A549 (cell line): Measurements from ENCODE around the gene NLGN2. TPM values are rescaled to one million over a fixed set of nuclear protein-coding genes. Genes with fewer than 3 reads are reported as not detected.

ENCODE experiments used
- ATAC-seq, 2 experiments: fragments of 200-7000 bp in 1 of 2; fragments of >200 bp in 1 of 2; cut with Nextera tagmentation in 1 of 2; cut with Tn5 transposase in 1 of 2; 3 replicates each; pipeline versions ENCODE4 v1.8.0 to v1.9.1; 2018 to 2020; ENCODE audit warnings: mild to moderate bottlenecking in 1 of 2, moderate library complexity in 1 of 2
- CTCF ChIA-PET: fragments of 300-600 bp; sonication (Branson Sonifier 250); formaldehyde crosslinking; extraction: SDS; loops from one replicate; lab custom pipeline; 2021; ENCODE audit warnings: antibody characterized with exemption, inconsistent platforms; lab: Yijun Ruan, JAX
- POLR2A ChIA-PET: fragments of 350-600 bp; formaldehyde crosslinking; extraction: SDS; loops from one replicate; lab custom pipeline; 2021; ENCODE audit warnings: antibody characterized with exemption, inconsistent platforms; lab: Yijun Ruan, JAX
- DNase-seq, 2 experiments: peaks; one replicate each; pipeline versions ENCODE4 v3.0.0 to v3.0.0-alpha.2; 2011 to 2016; ENCODE audit warnings: low read depth in 1 of 2, low spot score in 1 of 2
- FAIRE-seq: peaks from 2 replicates; lab custom pipeline; 2011; peaks lifted over from hg19 to GRCh38; lab: Jason Lieb, UNC
- H3K27ac ChIP-seq, 2 experiments: fragments of >200 bp; sonication (Bioruptor Twin); formaldehyde crosslinking; 3 replicates each; pipeline ENCODE4 v1.5.1; 2016 to 2017
- H3K4me1 ChIP-seq: fragments of >200 bp; sonication (Bioruptor Twin); formaldehyde crosslinking; 3 replicates; pipeline ENCODE4 v1.6.1; 2016
- H3K4me2 ChIP-seq: fragments of >200 bp; sonication (Bioruptor Twin); formaldehyde crosslinking; 3 replicates; pipeline ENCODE4 v1.6.1; 2016
- H3K4me3 ChIP-seq: fragments of >200 bp; sonication (Bioruptor Twin); formaldehyde crosslinking; 3 replicates; pipeline ENCODE4 v1.5.1; 2016
- H3K9me3 ChIP-seq: fragments of >200 bp; sonication (Bioruptor Twin); formaldehyde crosslinking; 3 replicates; pipeline ENCODE4 v1.6.1; 2016
- CBX2 ChIP-seq: fragments of 200-600 bp; sonication (generic); IDR thresholded peaks from 2 replicates; pipeline ENCODE4 v1.6.1; 2016; ENCODE audit warnings: low read depth, mild to moderate bottlenecking, borderline replicate concordance
- CBX8 ChIP-seq: fragments of 200-600 bp; sonication (generic); IDR thresholded peaks from 2 replicates; pipeline ENCODE4 v1.6.1; 2016
- CHD4 ChIP-seq: fragments of 200-600 bp; sonication (generic); IDR thresholded peaks from 2 replicates; pipeline ENCODE4 v1.6.1; 2016; ENCODE audit warnings: antibody characterized with exemption, mild to moderate bottlenecking, borderline replicate concordance
- EHMT2 ChIP-seq: fragments of 200-600 bp; sonication (generic); IDR thresholded peaks from 2 replicates; pipeline ENCODE4 v1.6.1; 2016; ENCODE audit warnings: antibody characterized with exemption, low read depth, mild to moderate bottlenecking, moderate library complexity
- ELK1 ChIP-seq: fragments of 150-350 bp; IDR thresholded peaks from 2 replicates; pipeline ENCODE4 v1.6.1; 2014; ENCODE audit warnings: low read depth, mild to moderate bottlenecking, low read length
- EP300 ChIP-seq, 2 experiments: fragments of >200 bp; sonication (Bioruptor Twin); formaldehyde crosslinking; IDR thresholded peaks; 2 replicates in 1 of 2; 3 replicates in 1 of 2; pipeline ENCODE4 v1.6.1; 2016 to 2017
- FOSB ChIP-seq: fragments of 250-450 bp; sonication (Bioruptor Pico); IDR thresholded peaks from 2 replicates; pipeline ENCODE4 v1.5.0; 2020; ENCODE audit warnings: mild to moderate bottlenecking, moderate library complexity
- GATA3 ChIP-seq: IDR thresholded peaks from 2 replicates; pipeline ENCODE4 v1.6.1; 2012; ENCODE audit warnings: borderline replicate concordance
- HDAC2 ChIP-seq: fragments of 200-600 bp; sonication (generic); IDR thresholded peaks from 2 replicates; pipeline ENCODE4 v1.6.1; 2016
- HES2 ChIP-seq: fragments of >200 bp; sonication (Bioruptor Twin); formaldehyde crosslinking; IDR thresholded peaks from 2 replicates; pipeline ENCODE4 v1.6.1; 2016
- HMGXB4 ChIP-seq: fragments of 250-450 bp; sonication (Bioruptor Pico); IDR thresholded peaks from 2 replicates; pipeline ENCODE4 v1.5.0; 2021; ENCODE audit warnings: mild to moderate bottlenecking, moderate library complexity, borderline replicate concordance
- HOXA7 ChIP-seq: fragments of 250-450 bp; sonication (Bioruptor Pico); IDR thresholded peaks from 2 replicates; pipeline ENCODE4 v1.5.0; 2020; ENCODE audit warnings: mild to moderate bottlenecking, moderate library complexity
- HOXB5 ChIP-seq: fragments of 250-450 bp; sonication (Bioruptor Pico); IDR thresholded peaks from 2 replicates; pipeline ENCODE4 v1.5.0; 2020; ENCODE audit warnings: mild to moderate bottlenecking, moderate library complexity
- JUN ChIP-seq, 2 experiments: fragments of >200 bp; sonication (Bioruptor Twin); formaldehyde crosslinking; IDR thresholded peaks; 2 replicates in 1 of 2; 3 replicates in 1 of 2; pipeline ENCODE4 v1.6.1; 2016 to 2017
- JUNB ChIP-seq: fragments of >200 bp; sonication (Bioruptor Twin); formaldehyde crosslinking; IDR thresholded peaks from 2 replicates; pipeline ENCODE4 v1.6.1; 2016
- KDM1A ChIP-seq: fragments of 200-600 bp; sonication (generic); IDR thresholded peaks from 2 replicates; pipeline ENCODE4 v1.6.1; 2016; ENCODE audit warnings: low read depth, mild to moderate bottlenecking
- KDM5A ChIP-seq: fragments of 200-600 bp; sonication (generic); IDR thresholded peaks from 2 replicates; pipeline ENCODE4 v1.6.1; 2016; ENCODE audit warnings: antibody characterized with exemption, mild to moderate bottlenecking
- MAFK ChIP-seq: fragments of 450-650 bp; IDR thresholded peaks from 2 replicates; pipeline ENCODE4 v1.6.1; 2014; ENCODE audit not compliant: partially characterized antibody
- MAX ChIP-seq: IDR thresholded peaks from 2 replicates; pipeline ENCODE4 v1.6.1; 2012
- NR3C1 ChIP-seq: fragments of >200 bp; sonication (Bioruptor Twin); formaldehyde crosslinking; IDR thresholded peaks from 3 replicates; pipeline ENCODE4 v1.6.1; 2017
- PBX3 ChIP-seq: IDR thresholded peaks from 2 replicates; pipeline ENCODE4 v1.6.1; 2012
- PHF8 ChIP-seq: fragments of 200-600 bp; sonication (generic); IDR thresholded peaks from 2 replicates; pipeline ENCODE4 v1.6.1; 2016; ENCODE audit warnings: low read depth, mild to moderate bottlenecking, antibody characterized with exemption, moderate library complexity, borderline replicate concordance
- POLR2A ChIP-seq: IDR thresholded peaks from 2 replicates; pipeline ENCODE4 v1.6.1; 2012; ENCODE audit warnings: mild to moderate bottlenecking, low read length
- POLR2AphosphoS2 ChIP-seq: conservative IDR thresholded peaks from 2 replicates; pipeline ENCODE4 v1.6.1; 2012; ENCODE audit warnings: low read length, improper control_type of control experiment, inconsistent platforms
- RAD21 ChIP-seq, 2 experiments: fragments of >200 bp in 1 of 2; sonication (Bioruptor Twin) in 1 of 2; formaldehyde crosslinking in 1 of 2; IDR thresholded peaks in 1 of 2; conservative IDR thresholded peaks in 1 of 2; 2 replicates in 1 of 2; 3 replicates in 1 of 2; pipeline ENCODE4 v1.6.1; 2012 to 2018; ENCODE audit warnings: inconsistent platforms in 1 of 2
- RARB ChIP-seq: fragments of 250-450 bp; sonication (Bioruptor Pico); IDR thresholded peaks from 2 replicates; pipeline ENCODE4 v1.8.0; 2021; ENCODE audit warnings: mild to moderate bottlenecking, moderate library complexity
- RNF2 ChIP-seq: fragments of 200-600 bp; sonication (generic); IDR thresholded peaks from 2 replicates; pipeline ENCODE4 v1.6.1; 2016; ENCODE audit warnings: low read depth, mild to moderate bottlenecking, antibody characterized with exemption, moderate library complexity, borderline replicate concordance
- SREBF2 ChIP-seq: fragments of 450-650 bp; IDR thresholded peaks from 2 replicates; pipeline ENCODE4 v1.6.1; 2014; ENCODE audit warnings: mild to moderate bottlenecking, moderate library complexity
- TFCP2L1 ChIP-seq: fragments of 250-450 bp; sonication (Bioruptor Pico); IDR thresholded peaks from 2 replicates; pipeline ENCODE4 v1.5.0; 2021; ENCODE audit warnings: mild to moderate bottlenecking
- USF2 ChIP-seq: fragments of 450-650 bp; IDR thresholded peaks from 2 replicates; pipeline ENCODE4 v1.6.1; 2014; ENCODE audit warnings: antibody characterized with exemption
- ZC3H11A ChIP-seq: fragments of 450-650 bp; IDR thresholded peaks from 2 replicates; pipeline ENCODE4 v1.6.1; 2014; ENCODE audit warnings: antibody characterized with exemption, mild to moderate bottlenecking
- ZSCAN20 ChIP-seq: fragments of 250-450 bp; sonication (Bioruptor Pico); IDR thresholded peaks from 2 replicates; pipeline ENCODE4 v1.8.0; 2022; ENCODE audit warnings: mild to moderate bottlenecking, moderate library complexity
- WGBS: methylation state at CpG from one replicate; pipeline ENCODE4 v1.1.6; 2017; ENCODE audit errors: missing lambda C conversion rate; 5-methylcytosine and 5-hydroxymethylcytosine counted together
- polyA plus RNA-seq, 4 experiments: library from polyadenylated mRNA; depleted of rRNA in 3 of 4; stranded (reverse); fragments of >200 nt; fragmentation: RNase III in 1 of 4; extraction: RNeasy Plus Mini Kit Qiagen cat#74134 plus additional on column Dnase treatment in 1 of 4; gene quantifications; 2 replicates in 3 of 4; 3 replicates in 1 of 4; pipeline ENCODE4 v1.2.3, GENCODE V29; 2011 to 2017
- TF ChIP-seq, protein P1 (sequence below): fragments of >200 bp; sonication (Bioruptor Twin); formaldehyde crosslinking; IDR thresholded peaks from 3 replicates; pipeline ENCODE4 v1.6.1; 2016
- TF ChIP-seq, protein P2 (sequence below): IDR thresholded peaks from 2 replicates; pipeline ENCODE4 v1.6.1; 2012; ENCODE audit warnings: low read depth, borderline replicate concordance

NLGN2 gene
- polyA plus RNA-seq, 2 of the 4 experiments (the other 2 are of a cell fraction) = 4.1 to 27.5 TPM

DNA sequence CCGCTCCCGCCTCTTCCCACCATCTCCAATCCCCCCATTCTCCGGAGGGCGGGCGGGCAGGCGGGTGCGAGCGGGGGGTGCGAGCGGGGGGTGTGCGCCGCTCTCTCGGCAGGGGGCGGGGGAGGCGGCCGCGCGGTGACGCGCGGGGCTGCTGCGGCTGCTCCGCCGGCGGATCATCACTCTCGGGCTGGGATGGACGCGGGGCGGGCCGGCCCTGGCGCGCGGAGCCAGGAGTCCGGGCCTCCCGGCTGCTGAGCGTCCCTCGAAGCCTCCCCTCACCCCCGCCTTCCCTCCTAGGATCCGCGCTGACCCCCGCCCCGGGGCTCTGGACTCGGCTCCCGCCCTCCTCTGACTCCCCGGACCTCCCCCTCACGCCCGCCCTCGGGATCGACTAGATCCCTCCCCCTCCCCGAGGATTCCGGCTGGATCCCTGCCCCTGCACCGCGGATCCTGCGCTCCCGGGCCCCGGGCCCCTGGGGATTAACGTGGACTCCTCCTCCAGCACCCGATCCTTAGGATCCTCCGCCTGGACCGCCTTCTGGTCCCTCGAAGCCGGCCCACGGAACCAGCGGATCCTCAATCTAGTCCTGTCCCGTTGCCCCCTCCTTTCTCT, 2.8 kb upstream of the NLGN2 start:
- WGBS = under 1% methylated on average over 25 of the region's 65 CpGs
- FAIRE-seq = no peak
- POLR2A ChIA-PET = interaction anchor here (0.8 to 2.4 kb wide), 20 partner anchors 10 to 282 kb away, joined by 3 to 26 read pairs (median 6); partner anchors contain the start of genes CHRNB1, MPDU1, PLSCR3 and POLR2A
- CTCF ChIA-PET = interaction anchor here (0.7 to 3.4 kb wide), 8 partner anchors 32 to 156 kb away, joined by 3 to 29 read pairs (median 7); partner anchors contain the start of gene SENP3
- no peaks in the 10 kb centered on the region for H3K9me3 ChIP-seq
- H3K4me3 ChIP-seq = peak overlapping the region; percentile 88
- H3K4me2 ChIP-seq = peak overlapping the region; percentile 99
- peak; percentile 38 to 43 for ATAC-seq
- H3K4me1 ChIP-seq = peaks cover 28% of the 10 kb centered on the region
- peak in 1 of 2 experiments; percentile 56 for DNase-seq
- peak overlapping the region; percentile 81 to 92 for H3K27ac ChIP-seq
- no peak for TF ChIP-seq SREBF2
- no peak for TF ChIP-seq MAFK
- TF ChIP-seq ZC3H11A = no peak
- TF ChIP-seq KDM5A = no peak
- TF ChIP-seq FOSB (CRISPR knock-in tag) = no peak
- TF ChIP-seq HMGXB4 = no peak
- TF ChIP-seq, protein P1, sequence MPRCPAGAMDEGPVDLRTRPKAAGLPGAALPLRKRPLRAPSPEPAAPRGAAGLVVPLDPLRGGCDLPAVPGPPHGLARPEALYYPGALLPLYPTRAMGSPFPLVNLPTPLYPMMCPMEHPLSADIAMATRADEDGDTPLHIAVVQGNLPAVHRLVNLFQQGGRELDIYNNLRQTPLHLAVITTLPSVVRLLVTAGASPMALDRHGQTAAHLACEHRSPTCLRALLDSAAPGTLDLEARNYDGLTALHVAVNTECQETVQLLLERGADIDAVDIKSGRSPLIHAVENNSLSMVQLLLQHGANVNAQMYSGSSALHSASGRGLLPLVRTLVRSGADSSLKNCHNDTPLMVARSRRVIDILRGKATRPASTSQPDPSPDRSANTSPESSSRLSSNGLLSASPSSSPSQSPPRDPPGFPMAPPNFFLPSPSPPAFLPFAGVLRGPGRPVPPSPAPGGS = 0 out of 3 replicates have a peak, but pooled peaks have one; percentile 58
- TF ChIP-seq CBX8 = no peak
- TF ChIP-seq RAD21 (conservative IDR thresholded peaks at IDR 0.05 in 1 of 2, IDR thresholded peaks at IDR 0.05 in 1 of 2) = 0 out of 5 replicates have a peak, but pooled peaks of 1 of the 2 experiments have one; percentile 26
- TF ChIP-seq MAX = no peak
- TF ChIP-seq EHMT2 = no peak
- TF ChIP-seq RNF2 = no peak
- TF ChIP-seq JUNB = no peak
- no peak for TF ChIP-seq ZSCAN20
- TF ChIP-seq POLR2AphosphoS2 = no peak
- TF ChIP-seq, protein P2, sequence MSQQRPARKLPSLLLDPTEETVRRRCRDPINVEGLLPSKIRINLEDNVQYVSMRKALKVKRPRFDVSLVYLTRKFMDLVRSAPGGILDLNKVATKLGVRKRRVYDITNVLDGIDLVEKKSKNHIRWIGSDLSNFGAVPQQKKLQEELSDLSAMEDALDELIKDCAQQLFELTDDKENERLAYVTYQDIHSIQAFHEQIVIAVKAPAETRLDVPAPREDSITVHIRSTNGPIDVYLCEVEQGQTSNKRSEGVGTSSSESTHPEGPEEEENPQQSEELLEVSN = peak; percentile 17; the same call in 1 of the 2 replicates
- no peak for TF ChIP-seq GATA3
- no peak for TF ChIP-seq PBX3
- no peak for TF ChIP-seq KDM1A
- TF ChIP-seq CHD4 = no peak
- TF ChIP-seq JUN (IDR thresholded peaks at IDR 0.05) = peak in 1 of 2 experiments; percentile 68; a peak in 3 of 5 replicates
- peak; percentile 44; the same call in 1 of the 2 replicates for TF ChIP-seq POLR2A
- TF ChIP-seq RARB (CRISPR knock-in tag) = no peak
- TF ChIP-seq HOXB5 (CRISPR knock-in tag) = no peak
- TF ChIP-seq PHF8 = peak; percentile 82
- TF ChIP-seq EP300 (IDR thresholded peaks at IDR 0.05) = no peak
- TF ChIP-seq HDAC2 = no peak
- TF ChIP-seq HOXA7 (CRISPR knock-in tag) = no peak
- TF ChIP-seq HES2 = no peak
- TF ChIP-seq ELK1 = no peak
- TF ChIP-seq CBX2 = no peak
- TF ChIP-seq USF2 = no peak
- no peak for TF ChIP-seq NR3C1
- peak; percentile 23; the same call in 1 of the 2 replicates for TF ChIP-seq TFCP2L1 (CRISPR knock-in tag)
